COLO668 (cell line): ENCODE results near the gene GPR68.
"Not testable (repeated sequence)": the region's sequence is repeated elsewhere in the genome, so short reads cannot be mapped to it uniquely, and the experiment has no call there.

ENCODE experiments used
- DNase-seq: peaks from one replicate; lab custom pipeline; 2025; ENCODE audit not compliant: unreplicated experiment; lab: John Stamatoyannopoulos, UW

Gene GPR68

GRCh38 chr14:91230397-91231035 lies 14.0 kb downstream of the GPR68 start:
- no peak for DNase-seq

- no peak for DNase-seq
Measured at GRCh38 chr14:91229743-91230200, 14.7 kb downstream of the GPR68 start.

GRCh38 chr14:91229005-91229382 lies 15.5 kb downstream of the GPR68 start:
- no peak for DNase-seq

DNA sequence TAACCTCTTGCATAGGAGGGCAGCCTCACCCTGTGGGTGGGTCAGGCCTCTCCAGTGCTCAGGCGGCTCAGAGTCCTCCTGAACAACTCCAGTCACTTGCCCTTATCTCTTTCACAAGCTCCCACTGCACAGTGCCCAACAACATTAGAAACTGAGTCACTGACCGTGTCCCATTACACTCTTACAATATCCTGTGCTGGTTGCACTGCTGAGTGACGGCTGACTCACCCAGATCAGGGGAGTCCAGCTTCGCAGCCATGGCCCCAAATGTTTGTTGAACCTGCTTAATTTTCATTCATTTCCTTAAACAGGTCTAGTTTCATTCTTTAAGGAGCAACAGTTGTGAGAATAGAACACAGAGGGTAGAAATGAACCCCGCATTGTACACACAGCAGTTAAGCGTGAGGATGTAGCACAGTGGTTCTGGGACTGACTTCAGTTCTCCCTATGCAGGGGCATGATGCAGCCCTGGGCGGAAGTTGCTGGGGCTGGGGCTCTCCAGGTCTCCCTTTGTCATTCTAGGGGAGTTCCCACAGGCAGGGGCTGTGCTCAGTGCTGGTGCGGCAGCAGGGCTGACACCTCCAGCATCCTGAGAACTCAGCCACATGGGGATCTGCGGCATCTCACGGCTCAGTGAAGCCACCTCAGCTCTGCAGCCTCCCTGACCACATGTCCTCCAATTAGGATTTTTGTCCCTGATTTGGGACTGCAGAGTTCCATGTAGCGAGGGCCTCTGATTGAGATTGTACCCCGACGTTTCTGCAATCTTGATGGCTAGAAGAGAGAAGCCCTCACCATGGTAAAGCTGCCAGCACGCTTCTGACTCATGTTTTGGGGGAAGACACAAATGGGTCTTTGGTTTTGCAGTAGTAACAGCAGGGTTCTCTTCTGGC lies 16.1 kb downstream of the GPR68 start:
- no peak for DNase-seq

- DNase-seq, result no peak
Measured at GRCh38 chr14:91227183-91227628, 17.3 kb downstream of the GPR68 start.

GRCh38 chr14:91226360-91226759 lies 18.1 kb downstream of the GPR68 start:
- DNase-seq, result not testable (repeated sequence)

DNA sequence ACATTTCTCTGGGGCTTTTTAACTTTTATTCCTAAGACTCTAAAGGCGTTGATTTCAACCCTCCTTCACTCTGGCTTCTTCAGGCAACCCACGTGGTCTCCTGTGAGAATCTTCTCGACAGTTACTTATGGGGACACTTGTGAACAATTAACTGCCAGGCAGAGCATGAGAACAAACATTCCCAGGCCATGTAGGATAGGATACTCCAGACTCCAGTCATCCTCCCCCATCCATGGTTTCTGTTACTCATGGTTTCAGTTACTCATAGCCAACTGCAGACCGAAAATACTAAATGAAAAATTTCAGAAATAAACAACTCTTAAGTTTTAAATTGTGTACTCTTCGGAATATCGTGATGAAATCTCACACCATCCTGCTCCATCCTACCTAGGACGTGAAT lies 19.5 kb downstream of the GPR68 start:
- no peak for DNase-seq

DNA sequence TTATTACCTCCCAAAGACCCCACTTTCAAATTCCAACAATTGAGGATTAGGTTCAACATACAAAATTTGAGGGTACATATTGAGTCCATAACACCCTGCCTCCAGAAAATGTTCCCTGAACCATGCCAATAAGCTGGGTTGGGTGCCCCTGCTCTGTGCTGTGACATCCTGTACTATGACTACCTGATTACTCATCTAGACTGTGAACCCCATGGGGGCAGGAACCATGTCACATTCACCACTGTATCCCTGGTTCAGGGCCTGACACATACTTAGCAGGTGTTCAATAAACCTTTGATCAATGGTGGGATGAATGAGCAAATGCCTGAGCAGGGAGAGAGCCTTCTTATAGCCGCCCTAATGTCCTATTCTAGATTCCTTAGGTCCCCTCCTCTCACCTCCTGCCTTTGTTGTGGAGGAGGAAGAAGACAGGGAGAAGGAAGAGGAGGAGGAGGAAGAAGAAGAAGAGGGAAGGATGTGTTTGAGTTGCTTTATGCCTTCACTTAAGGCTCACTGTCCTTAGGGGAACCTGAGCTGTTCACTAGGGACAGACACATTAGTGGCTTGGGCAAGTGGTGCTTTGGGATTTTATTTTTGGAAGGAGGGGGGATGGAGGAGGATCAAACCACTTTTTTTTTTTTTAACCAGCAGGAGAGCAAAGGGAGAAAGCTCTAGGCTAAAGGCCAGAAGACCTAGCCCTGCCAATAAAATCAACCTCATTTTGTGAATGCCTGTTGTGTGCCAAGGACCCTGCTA lies 21.3 kb downstream of the GPR68 start:
- DNase-seq, result no peak

DNA sequence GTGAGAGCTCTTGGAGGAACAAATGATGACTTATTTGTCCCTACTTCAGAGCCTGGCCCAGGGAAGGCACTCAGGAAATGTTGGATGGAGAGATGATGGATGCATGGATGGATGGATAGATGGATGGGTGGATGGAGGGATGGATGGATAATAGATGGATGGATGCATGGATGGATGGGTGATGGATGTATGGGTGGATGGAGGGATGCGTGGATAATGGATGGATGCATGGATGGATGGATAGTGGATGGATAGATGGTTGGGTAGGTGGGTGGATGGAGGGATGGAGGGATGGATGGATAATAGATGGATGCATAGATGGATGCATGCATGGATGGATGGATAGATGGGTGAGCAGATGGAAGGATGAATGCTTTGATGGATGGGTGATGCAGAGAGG lies 23.2 kb downstream of the GPR68 start:
- DNase-seq, result no peak

- no peak for DNase-seq
Measured at GRCh38 chr14:91220581-91221000, 23.9 kb downstream of the GPR68 start.

DNA sequence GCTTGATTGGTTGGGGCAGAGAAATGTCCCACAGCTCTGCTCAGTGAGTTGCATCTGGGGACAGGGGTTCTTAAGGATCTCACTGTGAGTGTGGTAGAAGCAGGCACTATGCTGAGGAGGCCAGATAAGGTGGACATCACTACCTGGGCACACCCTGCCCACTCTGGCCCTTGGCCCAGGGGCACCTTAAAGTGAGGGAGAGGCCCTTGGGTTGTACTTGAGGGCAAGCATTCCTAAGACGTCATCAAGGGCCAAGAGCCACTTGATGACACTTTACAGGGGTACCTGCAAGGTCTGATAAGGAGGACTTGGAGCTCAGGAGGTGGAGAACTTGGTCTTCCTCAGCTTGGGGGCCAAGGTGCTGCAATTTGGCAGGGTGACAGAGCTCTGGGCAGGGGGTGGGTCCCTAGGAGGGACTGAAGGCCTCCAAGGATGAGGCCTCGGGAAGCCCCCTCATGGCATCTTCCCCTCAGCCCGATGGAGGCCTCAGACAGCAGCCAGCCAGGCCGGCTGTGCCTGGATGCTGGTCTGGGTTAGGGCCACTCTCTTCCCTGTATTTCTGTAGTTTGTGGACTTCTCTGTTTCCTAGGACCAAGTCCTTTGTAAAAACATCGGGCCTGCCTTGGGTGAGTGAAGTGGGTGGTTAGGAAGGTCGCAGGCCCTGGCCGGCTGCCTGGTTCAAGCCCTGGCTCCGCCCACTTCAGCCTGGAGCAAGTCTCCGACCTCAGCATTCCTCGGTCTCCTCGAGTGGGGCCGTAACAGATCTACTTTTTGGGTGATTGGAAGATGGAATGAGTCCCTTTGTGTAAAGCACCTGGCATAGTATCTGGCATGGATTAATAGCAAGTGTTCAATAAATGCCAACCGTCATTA lies 24.8 kb downstream of the GPR68 start:
- no peak for DNase-seq

GRCh38 chr14:91218014-91218413 lies 26.5 kb downstream of the GPR68 start:
- DNase-seq, result no peak

- no peak for DNase-seq
Measured at GRCh38 chr14:91216731-91217226, 27.7 kb downstream of the GPR68 start.

DNA sequence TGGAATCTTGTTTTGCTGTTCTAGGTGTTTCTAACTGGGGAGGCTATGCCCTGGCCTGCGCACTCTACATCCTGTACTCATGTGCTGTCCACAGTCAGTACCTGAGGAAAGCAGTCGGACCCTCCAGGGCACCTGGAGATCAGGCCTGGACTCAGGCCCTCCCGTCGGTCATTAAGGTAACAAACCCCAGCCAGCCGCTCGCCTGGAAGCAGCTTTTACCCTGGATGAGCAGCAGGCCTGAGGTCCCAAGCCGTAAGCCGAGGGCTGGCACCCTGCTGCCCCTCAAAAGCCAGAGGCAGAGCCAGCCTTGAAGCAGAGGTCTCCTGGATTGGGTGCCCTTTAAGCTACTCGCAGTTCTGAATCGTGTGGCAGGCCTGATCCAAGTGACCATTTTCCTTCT lies 29.1 kb downstream of the GPR68 start:
- no peak for DNase-seq

DNA sequence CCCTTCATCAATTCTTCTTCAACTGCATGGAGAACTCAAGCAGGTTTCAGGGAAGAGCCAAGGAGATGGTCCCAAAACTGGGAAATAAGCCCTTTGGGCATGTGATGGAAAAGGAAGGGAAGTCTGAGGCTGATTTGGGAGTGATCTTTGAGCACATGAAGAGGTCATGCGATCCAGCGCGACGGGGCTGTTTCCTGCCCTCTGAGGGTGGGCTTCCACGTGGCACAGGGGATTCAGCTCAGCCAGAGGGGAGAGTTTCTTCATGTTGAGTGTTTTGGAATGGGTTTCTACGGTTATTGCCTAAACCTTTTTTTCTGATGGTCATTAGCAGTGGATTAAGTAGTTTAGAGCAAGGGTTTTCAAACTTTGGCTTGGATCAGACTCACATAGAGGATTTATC lies 30.2 kb downstream of the GPR68 start:
- no peak for DNase-seq

DNA sequence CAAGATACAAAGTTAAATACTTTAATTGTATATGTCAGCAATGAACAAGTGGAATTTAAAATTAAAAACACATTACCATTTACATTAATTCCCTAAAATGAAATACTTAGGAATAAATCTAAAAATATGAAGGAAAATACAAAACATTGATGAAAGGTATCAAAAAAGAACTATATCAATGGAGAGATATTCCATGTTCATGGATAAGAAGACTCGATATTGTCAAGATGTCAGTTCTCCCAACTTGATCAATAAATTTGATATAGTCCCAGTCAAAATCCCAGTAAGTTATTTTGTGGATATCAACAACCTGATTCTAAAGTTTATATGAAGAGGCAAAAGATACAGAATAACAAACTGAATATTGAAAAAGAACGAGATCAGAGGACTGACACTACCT lies 33.5 kb downstream of the GPR68 start:
- no peak for DNase-seq

GRCh38 chr14:91207008-91207407 lies 37.5 kb downstream of the GPR68 start:
- no peak for DNase-seq

GRCh38 chr14:91205459-91205858 lies 39.0 kb downstream of the GPR68 start:
- no peak for DNase-seq

- no peak for DNase-seq
Measured at GRCh38 chr14:91204657-91205056, 39.8 kb downstream of the GPR68 start.

GRCh38 chr14:91202234-91202974 lies 42.1 kb downstream of the GPR68 start:
- no peak for DNase-seq
